ENCODE data around the gene FANCL. TPM values are rescaled to one million over a fixed set of nuclear protein-coding genes. Genes with fewer than 3 reads are reported as not detected.

The FANCL gene
- total and polyA plus RNA-seq, 9 of the 15 experiments (the other 6 are each of a cell fraction or from before 2014, with no cell fraction given): 36.7 to 120 (median 58.5) TPM

DNA sequence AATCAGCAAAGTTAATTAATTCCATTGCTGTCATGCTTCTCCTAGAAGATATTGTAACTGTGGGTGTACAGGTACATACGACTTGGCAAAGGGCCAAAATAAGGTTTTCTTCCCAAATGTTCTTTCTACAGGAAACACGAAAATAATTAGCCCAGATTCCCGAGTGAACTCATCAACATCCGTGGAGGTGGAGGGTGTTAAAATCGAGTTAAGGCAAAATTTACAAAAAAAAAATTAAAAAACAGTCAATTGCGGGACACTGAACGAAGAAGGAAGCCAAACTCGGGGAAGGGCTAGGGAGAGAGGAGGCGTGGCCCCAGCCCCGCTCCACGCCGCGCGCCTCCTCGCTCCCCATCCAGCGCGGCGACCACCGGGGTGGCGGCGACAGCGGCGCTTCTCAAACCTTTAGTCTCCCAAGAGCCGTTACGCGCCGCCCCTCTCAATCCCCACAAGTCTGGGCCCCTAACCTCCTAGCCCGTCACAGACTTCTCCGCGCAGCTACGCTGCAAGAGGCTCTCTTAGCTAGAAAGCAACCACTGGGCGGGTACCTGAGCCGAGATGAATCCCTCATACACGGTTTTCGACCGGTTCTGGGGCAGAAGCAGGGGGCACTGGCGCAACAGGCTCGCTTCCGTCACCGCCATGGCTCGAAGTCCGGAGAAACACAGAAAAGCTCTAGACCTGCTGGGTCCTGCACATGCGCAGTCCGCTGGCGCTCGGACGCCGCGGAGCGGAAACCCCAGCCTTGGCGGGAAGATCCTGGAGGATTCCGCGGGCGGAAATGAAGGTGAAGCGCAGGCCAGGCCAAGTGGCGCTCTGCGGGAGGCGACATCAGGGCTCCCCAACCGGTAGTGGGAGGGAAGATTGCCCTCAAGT, at the start of gene FANCL (continued):
- TF ChIP-seq, protein P1, sequence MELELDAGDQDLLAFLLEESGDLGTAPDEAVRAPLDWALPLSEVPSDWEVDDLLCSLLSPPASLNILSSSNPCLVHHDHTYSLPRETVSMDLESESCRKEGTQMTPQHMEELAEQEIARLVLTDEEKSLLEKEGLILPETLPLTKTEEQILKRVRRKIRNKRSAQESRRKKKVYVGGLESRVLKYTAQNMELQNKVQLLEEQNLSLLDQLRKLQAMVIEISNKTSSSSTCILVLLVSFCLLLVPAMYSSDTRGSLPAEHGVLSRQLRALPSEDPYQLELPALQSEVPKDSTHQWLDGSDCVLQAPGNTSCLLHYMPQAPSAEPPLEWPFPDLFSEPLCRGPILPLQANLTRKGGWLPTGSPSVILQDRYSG (tag; conservative IDR thresholded peaks at IDR 0.05; ENCODE audit: low read depth): no peak
- no peak for TF ChIP-seq KHSRP (IDR thresholded peaks at IDR 0.05)
- 0 out of 2 replicates have a peak, but pooled peaks have one; percentile 34 for TF ChIP-seq NFATC3 (IDR thresholded peaks at IDR 0.05)
- TF ChIP-seq, protein P2, sequence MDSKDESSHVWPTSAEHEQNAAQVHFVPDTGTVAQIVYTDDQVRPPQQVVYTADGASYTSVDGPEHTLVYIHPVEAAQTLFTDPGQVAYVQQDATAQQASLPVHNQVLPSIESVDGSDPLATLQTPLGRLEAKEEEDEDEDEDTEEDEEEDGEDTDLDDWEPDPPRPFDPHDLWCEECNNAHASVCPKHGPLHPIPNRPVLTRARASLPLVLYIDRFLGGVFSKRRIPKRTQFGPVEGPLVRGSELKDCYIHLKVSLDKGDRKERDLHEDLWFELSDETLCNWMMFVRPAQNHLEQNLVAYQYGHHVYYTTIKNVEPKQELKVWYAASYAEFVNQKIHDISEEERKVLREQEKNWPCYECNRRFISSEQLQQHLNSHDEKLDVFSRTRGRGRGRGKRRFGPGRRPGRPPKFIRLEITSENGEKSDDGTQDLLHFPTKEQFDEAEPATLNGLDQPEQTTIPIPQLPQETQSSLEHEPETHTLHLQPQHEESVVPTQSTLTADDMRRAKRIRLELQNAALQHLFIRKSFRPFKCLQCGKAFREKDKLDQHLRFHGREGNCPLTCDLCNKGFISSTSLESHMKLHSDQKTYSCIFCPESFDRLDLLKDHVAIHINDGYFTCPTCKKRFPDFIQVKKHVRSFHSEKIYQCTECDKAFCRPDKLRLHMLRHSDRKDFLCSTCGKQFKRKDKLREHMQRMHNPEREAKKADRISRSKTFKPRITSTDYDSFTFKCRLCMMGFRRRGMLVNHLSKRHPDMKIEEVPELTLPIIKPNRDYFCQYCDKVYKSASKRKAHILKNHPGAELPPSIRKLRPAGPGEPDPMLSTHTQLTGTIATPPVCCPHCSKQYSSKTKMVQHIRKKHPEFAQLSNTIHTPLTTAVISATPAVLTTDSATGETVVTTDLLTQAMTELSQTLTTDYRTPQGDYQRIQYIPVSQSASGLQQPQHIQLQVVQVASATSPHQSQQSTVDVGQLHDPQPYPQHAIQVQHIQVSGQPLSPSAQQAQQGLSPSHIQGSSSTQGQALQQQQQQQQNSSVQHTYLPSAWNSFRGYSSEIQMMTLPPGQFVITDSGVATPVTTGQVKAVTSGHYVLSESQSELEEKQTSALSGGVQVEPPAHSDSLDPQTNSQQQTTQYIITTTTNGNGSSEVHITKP (IDR thresholded peaks at IDR 0.05; ENCODE audit: partially characterized antibody): peak; percentile 77
- TF ChIP-seq STAT5A (IDR thresholded peaks at IDR 0.05; ENCODE audit: borderline replicate concordance, low read length): no peak
- TF ChIP-seq NR2C1 (IDR thresholded peaks at IDR 0.05): no peak
- no peak for TF ChIP-seq NR2C1 (tag; IDR thresholded peaks at IDR 0.05)
- TF ChIP-seq, protein P3, sequence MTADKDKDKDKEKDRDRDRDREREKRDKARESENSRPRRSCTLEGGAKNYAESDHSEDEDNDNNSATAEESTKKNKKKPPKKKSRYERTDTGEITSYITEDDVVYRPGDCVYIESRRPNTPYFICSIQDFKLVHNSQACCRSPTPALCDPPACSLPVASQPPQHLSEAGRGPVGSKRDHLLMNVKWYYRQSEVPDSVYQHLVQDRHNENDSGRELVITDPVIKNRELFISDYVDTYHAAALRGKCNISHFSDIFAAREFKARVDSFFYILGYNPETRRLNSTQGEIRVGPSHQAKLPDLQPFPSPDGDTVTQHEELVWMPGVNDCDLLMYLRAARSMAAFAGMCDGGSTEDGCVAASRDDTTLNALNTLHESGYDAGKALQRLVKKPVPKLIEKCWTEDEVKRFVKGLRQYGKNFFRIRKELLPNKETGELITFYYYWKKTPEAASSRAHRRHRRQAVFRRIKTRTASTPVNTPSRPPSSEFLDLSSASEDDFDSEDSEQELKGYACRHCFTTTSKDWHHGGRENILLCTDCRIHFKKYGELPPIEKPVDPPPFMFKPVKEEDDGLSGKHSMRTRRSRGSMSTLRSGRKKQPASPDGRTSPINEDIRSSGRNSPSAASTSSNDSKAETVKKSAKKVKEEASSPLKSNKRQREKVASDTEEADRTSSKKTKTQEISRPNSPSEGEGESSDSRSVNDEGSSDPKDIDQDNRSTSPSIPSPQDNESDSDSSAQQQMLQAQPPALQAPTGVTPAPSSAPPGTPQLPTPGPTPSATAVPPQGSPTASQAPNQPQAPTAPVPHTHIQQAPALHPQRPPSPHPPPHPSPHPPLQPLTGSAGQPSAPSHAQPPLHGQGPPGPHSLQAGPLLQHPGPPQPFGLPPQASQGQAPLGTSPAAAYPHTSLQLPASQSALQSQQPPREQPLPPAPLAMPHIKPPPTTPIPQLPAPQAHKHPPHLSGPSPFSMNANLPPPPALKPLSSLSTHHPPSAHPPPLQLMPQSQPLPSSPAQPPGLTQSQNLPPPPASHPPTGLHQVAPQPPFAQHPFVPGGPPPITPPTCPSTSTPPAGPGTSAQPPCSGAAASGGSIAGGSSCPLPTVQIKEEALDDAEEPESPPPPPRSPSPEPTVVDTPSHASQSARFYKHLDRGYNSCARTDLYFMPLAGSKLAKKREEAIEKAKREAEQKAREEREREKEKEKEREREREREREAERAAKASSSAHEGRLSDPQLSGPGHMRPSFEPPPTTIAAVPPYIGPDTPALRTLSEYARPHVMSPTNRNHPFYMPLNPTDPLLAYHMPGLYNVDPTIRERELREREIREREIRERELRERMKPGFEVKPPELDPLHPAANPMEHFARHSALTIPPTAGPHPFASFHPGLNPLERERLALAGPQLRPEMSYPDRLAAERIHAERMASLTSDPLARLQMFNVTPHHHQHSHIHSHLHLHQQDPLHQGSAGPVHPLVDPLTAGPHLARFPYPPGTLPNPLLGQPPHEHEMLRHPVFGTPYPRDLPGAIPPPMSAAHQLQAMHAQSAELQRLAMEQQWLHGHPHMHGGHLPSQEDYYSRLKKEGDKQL (CRISPR knock-in tag; IDR thresholded peaks at IDR 0.05; ENCODE audit: borderline replicate concordance): no peak
- no peak for TF ChIP-seq PTRF (tag; IDR thresholded peaks at IDR 0.05)
- no peak for TF ChIP-seq BCL6 (CRISPR knock-in tag; IDR thresholded peaks at IDR 0.05)
- TF ChIP-seq, protein P4, sequence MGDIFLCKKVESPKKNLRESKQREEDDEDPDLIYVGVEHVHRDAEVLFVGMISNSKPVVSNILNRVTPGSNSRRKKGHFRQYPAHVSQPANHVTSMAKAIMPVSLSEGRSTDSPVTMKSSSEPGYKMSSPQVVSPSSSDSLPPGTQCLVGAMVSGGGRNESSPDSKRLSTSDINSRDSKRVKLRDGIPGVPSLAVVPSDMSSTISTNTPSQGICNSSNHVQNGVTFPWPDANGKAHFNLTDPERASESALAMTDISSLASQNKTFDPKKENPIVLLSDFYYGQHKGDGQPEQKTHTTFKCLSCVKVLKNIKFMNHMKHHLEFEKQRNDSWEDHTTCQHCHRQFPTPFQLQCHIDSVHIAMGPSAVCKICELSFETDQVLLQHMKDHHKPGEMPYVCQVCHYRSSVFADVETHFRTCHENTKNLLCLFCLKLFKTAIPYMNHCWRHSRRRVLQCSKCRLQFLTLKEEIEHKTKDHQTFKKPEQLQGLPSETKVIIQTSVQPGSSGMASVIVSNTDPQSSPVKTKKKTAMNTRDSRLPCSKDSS (IDR thresholded peaks at IDR 0.05; ENCODE audit: low read depth, partially characterized antibody): no peak
- no peak for TF ChIP-seq ZNF184 (CRISPR knock-in tag; IDR thresholded peaks at IDR 0.05)
- TF ChIP-seq JUNB (CRISPR knock-in tag; conservative IDR thresholded peaks at IDR 0.05): no peak
- no peak for TF ChIP-seq TCFL5 (CRISPR knock-in tag; conservative IDR thresholded peaks at IDR 0.05)
- TF ChIP-seq GTF2A2 (tag; IDR thresholded peaks at IDR 0.05): no peak
- no peak for TF ChIP-seq ZKSCAN8 (CRISPR knock-in tag; IDR thresholded peaks at IDR 0.05)
- TF ChIP-seq ZNF41 (CRISPR knock-in tag; conservative IDR thresholded peaks at IDR 0.05): no peak

Measured in K562 (cell line).